Hepatocyte (in vitro differentiated cells): ENCODE results near the gene KHDRBS1. TPM values are rescaled to one million over a fixed set of nuclear protein-coding genes. Genes with fewer than 3 reads are reported as not detected.

Experiments used
- DNase-seq: peaks from one replicate; pipeline ENCODE4 v3.0.0-alpha.2; 2016; ENCODE audit warnings: low spot score
- H2AFZ ChIP-seq: fragments of 200-600 bp; sonication (generic); 2 replicates; pipeline ENCODE4 v1.6.0; 2016; ENCODE audit warnings: antibody characterized with exemption, mild to moderate bottlenecking
- H3K27ac ChIP-seq: fragments of 200-600 bp; sonication (generic); 2 replicates; pipeline ENCODE4 v1.5.1; 2016; ENCODE audit warnings: mild to moderate bottlenecking
- H3K27me3 ChIP-seq: fragments of 200-600 bp; sonication (generic); 2 replicates; pipeline ENCODE4 v1.6.1; 2016
- H3K36me3 ChIP-seq: fragments of 200-600 bp; sonication (generic); replicated peaks from 2 replicates; pipeline ENCODE4 v1.5.1; 2016; ENCODE audit warnings: low read depth; ENCODE audit not compliant: insufficient read depth
- H3K4me1 ChIP-seq: fragments of 200-600 bp; sonication (generic); 2 replicates; pipeline ENCODE4 v1.5.1; 2016; ENCODE audit warnings: mild to moderate bottlenecking, moderate library complexity; ENCODE audit not compliant: insufficient read depth
- H3K4me2 ChIP-seq: fragments of 200-600 bp; sonication (generic); 2 replicates; pipeline ENCODE4 v1.6.0; 2016
- H3K4me3 ChIP-seq: fragments of 200-600 bp; sonication (generic); 2 replicates; pipeline ENCODE4 v1.5.1; 2016; ENCODE audit warnings: mild to moderate bottlenecking
- H3K79me2 ChIP-seq: fragments of 200-600 bp; sonication (generic); 2 replicates; pipeline ENCODE4 v1.6.0; 2017; ENCODE audit warnings: mild to moderate bottlenecking
- H3K9me2 ChIP-seq: fragments of 200-600 bp; sonication (generic); replicated peaks from 2 replicates; pipeline ENCODE4 v1.6.0; 2017; ENCODE audit warnings: mild to moderate bottlenecking; ENCODE audit not compliant: insufficient read depth
- H3K9me3 ChIP-seq: fragments of 200-600 bp; sonication (generic); 2 replicates; pipeline ENCODE4 v1.5.1; 2016; ENCODE audit warnings: low read depth, mild to moderate bottlenecking
- H4K20me1 ChIP-seq: fragments of 200-600 bp; sonication (generic); 2 replicates; pipeline ENCODE4 v1.6.0; 2016; ENCODE audit warnings: mild to moderate bottlenecking; ENCODE audit not compliant: insufficient read depth, poor library complexity, severe bottlenecking
- CTCF ChIP-seq: fragments of 200-600 bp; sonication (generic); IDR thresholded peaks from 2 replicates; pipeline ENCODE4 v1.5.1; 2016; ENCODE audit warnings: antibody characterized with exemption, mild to moderate bottlenecking; ENCODE audit not compliant: poor library complexity
- EZH2 ChIP-seq: fragments of 200-600 bp; sonication (generic); IDR thresholded peaks from 2 replicates; pipeline ENCODE4 v1.6.1; 2016; ENCODE audit warnings: antibody characterized with exemption, mild to moderate bottlenecking, borderline replicate concordance
- EZH2phosphoT487 ChIP-seq: fragments of 200-600 bp; sonication (generic); IDR thresholded peaks from one replicate; pipeline ENCODE4 v1.6.1; 2018; ENCODE audit warnings: antibody characterized with exemption, mild to moderate bottlenecking, low read depth, moderate library complexity; ENCODE audit not compliant: unreplicated experiment, severe bottlenecking
- WGBS: methylation state at CpG from one replicate; pipeline ENCODE4 v1.1.6; 2016; ENCODE audit warnings: low lambda C conversion rate; ENCODE audit errors: missing lambda C conversion rate; 5-methylcytosine and 5-hydroxymethylcytosine counted together
- polyA plus RNA-seq: library from polyadenylated mRNA; unstranded; fragments of >200 nt; fragmentation: Nextera tagmentation; extraction: Ambion mirVana; gene quantifications from 2 replicates; pipeline ENCODE4 v1.2.1, GENCODE V29; 2016
- total RNA-seq: library from RNA; depleted of rRNA; stranded (reverse); fragments of >200 nt; gene quantifications from 2 replicates; pipeline ENCODE4 v1.2.3, GENCODE V29; 2014

The KHDRBS1 gene, protein sequence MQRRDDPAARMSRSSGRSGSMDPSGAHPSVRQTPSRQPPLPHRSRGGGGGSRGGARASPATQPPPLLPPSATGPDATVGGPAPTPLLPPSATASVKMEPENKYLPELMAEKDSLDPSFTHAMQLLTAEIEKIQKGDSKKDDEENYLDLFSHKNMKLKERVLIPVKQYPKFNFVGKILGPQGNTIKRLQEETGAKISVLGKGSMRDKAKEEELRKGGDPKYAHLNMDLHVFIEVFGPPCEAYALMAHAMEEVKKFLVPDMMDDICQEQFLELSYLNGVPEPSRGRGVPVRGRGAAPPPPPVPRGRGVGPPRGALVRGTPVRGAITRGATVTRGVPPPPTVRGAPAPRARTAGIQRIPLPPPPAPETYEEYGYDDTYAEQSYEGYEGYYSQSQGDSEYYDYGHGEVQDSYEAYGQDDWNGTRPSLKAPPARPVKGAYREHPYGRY
- total RNA-seq (88.4 and 98.7 TPM in 2 replicates), polyA plus RNA-seq (81.9 and 92.0 TPM in 2 replicates)

DNA sequence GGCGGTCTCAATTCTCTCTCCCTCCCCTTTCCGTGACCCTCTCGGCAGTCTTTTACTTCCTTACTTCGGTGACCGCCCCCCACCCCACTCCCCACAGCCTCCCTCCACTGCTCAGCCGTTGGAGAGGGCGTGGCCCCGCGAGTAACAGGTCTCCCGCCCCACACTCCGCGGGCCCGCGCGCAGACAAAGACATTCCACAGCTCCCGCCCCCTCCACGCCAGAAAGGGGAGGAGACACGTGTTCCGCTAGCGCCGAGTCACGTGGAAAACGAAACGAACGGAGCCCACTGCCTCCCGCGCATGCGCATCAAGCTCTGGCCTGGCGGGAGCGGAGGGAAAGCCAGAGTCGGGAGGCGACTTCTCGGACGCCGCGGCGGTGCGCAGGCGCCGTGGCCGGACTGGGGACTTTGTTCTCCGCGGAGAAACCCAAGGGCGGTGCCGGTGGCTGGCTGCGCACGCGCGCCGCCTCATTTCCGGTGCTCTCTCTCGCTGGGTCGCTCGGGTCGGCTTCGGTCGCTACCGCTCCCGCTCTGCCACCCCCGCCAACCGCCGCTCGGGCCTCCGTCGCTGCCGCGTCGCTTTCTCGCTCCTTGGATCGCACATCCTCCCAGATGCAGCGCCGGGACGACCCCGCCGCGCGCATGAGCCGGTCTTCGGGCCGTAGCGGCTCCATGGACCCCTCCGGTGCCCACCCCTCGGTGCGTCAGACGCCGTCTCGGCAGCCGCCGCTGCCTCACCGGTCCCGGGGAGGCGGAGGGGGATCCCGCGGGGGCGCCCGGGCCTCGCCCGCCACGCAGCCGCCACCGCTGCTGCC lies at the start of gene KHDRBS1:
Gene KHDRBS1 (plus strand): TSS at position 483 of the 813 bp plus-strand sequence. CDS start 128 bp downstream, at position 611.
- no peaks in the 10 kb centered on the region for H3K9me2 ChIP-seq
- peak within 1 kb of the TSS; percentile 54 for H2AFZ ChIP-seq
- H3K9me3 ChIP-seq, result no peaks in the 10 kb centered on the region
- WGBS, result under 1% methylated on average over 68 of the region's 101 CpGs
- no peaks in the 10 kb centered on the region for H3K36me3 ChIP-seq
- H3K4me1 ChIP-seq, result peaks cover 13% of the 10 kb centered on the region
- H3K79me2 ChIP-seq, result peaks cover 46% of the 10 kb centered on the region
- DNase-seq, result peak; percentile 100
- H3K27ac ChIP-seq, result peak within 1 kb of the TSS; percentile 99
- H3K4me2 ChIP-seq, result peak within 1 kb of the TSS; percentile 88
- TF ChIP-seq EZH2, result no peak
- TF ChIP-seq EZH2phosphoT487, result no peak
- no peak for TF ChIP-seq CTCF
- peaks cover 44% of the 10 kb centered on the region for H4K20me1 ChIP-seq
- H3K4me3 ChIP-seq, result peak within 1 kb of the TSS; percentile 97
- H3K27me3 ChIP-seq, result no peaks in the 10 kb centered on the region

DNA sequence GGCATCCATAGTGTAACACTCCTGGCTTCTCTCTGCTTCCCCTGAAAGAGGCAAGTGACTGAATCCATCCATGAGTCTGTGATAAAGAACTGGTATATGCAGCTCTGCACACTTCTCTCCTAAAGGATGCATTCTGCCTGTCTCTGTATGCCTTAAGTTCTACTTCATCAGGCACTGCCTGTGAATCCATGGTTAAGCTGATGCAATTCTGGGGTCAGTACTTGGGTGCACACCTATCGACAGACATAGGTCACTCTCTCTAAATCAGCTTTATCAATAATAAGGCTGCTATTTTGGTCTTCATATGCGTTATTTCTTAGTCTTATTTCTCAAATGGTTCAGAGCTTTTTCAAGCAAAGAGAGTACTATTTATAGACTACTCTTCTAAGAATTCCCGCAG lies 42.8 kb upstream of the KHDRBS1 start:
- H3K36me3 ChIP-seq, result no peaks in the 10 kb centered on the region
- no peak overlapping the region for H3K27ac ChIP-seq
- H3K9me2 ChIP-seq, result no peaks in the 10 kb centered on the region
- no peak for DNase-seq
- H3K27me3 ChIP-seq, result no peaks in the 10 kb centered on the region
- no peaks in the 10 kb centered on the region for H4K20me1 ChIP-seq
- no peak overlapping the region for H2AFZ ChIP-seq
- H3K4me3 ChIP-seq, result no peak overlapping the region
- H3K4me2 ChIP-seq, result no peak overlapping the region
- no peaks in the 10 kb centered on the region for H3K4me1 ChIP-seq
- H3K79me2 ChIP-seq, result no peaks in the 10 kb centered on the region
- no peak for TF ChIP-seq EZH2
- TF ChIP-seq CTCF, result no peak
- TF ChIP-seq EZH2phosphoT487, result no peak
- H3K9me3 ChIP-seq, result no peaks in the 10 kb centered on the region
- 87% methylated on average over 3 of the region's 3 CpGs for WGBS

DNA sequence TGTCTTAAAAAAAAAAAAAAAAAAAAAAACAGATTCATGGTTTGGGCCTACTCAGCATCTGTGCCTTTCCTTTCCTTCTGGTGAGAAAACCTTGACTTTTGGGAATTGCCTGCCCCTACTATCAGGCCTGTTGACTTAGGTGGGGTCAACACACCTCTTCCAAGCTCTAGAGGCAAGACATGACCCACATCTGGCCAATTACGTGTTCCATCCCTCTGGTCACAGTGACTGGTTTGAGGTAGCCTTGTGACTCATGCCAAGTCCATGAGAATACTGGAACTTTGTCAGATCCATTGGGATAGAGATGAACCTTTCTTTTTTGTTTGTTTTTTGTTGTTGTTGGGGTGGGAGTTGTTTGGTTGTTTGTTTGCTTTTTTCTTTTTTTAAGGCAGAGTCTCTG lies 37.3 kb upstream of the KHDRBS1 start:
- TF ChIP-seq CTCF (no peak), EZH2 (no peak), EZH2phosphoT487 (no peak)

More for the DNA sequence above, 37.3 kb upstream of the KHDRBS1 start:
- H3K9me2 ChIP-seq, result no peaks in the 10 kb centered on the region
- H3K27me3 ChIP-seq, result no peaks in the 10 kb centered on the region
- H3K79me2 ChIP-seq, result no peaks in the 10 kb centered on the region
- peaks cover 5% of the 10 kb centered on the region for H3K4me1 ChIP-seq
- H2AFZ ChIP-seq, result no peak overlapping the region
- no peaks in the 10 kb centered on the region for H3K9me3 ChIP-seq
- no peaks in the 10 kb centered on the region for H3K36me3 ChIP-seq
- no peaks in the 10 kb centered on the region for H4K20me1 ChIP-seq
- no peak for DNase-seq
- H3K27ac ChIP-seq, result no peak overlapping the region
- H3K4me2 ChIP-seq, result no peak overlapping the region
- 96% methylated on average over 1 of the region's 1 CpG for WGBS
- no peak overlapping the region for H3K4me3 ChIP-seq
